ENCODE data around the gene RTL10. TPM values are rescaled to one million over a fixed set of nuclear protein-coding genes. Genes with fewer than 3 reads are reported as not detected.

Gene RTL10
- polyA plus RNA-seq, 1 donor from 2014 or later: 11.7 TPM

DNA sequence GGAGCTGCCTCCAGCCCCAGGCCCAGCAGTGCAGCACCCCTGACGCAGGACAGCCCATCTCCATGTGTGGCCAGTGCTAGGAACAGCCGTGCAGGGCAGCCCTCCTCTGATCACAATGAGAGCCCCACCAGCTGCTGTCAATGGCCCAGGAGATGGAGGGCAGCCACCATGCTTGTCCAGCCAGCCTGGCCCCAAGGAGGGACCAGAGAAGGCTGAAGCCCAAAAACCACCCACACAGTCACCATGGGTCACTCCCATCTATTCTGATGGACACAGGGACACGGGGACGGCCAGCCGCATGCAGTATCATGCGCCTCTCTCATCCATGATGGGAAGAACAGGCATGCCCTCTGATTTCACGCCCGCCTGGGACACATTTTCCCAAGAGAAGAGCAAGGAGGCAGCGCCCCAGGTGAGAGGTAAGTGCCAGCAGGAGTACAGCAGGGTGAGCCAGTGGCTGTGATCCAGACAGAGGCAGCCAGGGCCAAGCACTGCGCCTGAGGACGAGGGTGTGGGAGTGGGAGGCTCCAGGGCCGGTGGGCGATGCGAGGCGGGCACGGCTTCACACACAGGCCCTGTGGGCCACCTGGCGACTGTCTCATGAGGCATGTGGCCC is 33.6 kb upstream of the RTL10 start:
- Histone ChIP-seq H3K4me3 (ENCODE audit: low read length) (no peak overlapping the region), H3K9ac (ENCODE audit: low read length) (no peak overlapping the region), H4K20me1 (ENCODE audit: insufficient read depth) (no peaks in the 10 kb centered on the region)

DNA sequence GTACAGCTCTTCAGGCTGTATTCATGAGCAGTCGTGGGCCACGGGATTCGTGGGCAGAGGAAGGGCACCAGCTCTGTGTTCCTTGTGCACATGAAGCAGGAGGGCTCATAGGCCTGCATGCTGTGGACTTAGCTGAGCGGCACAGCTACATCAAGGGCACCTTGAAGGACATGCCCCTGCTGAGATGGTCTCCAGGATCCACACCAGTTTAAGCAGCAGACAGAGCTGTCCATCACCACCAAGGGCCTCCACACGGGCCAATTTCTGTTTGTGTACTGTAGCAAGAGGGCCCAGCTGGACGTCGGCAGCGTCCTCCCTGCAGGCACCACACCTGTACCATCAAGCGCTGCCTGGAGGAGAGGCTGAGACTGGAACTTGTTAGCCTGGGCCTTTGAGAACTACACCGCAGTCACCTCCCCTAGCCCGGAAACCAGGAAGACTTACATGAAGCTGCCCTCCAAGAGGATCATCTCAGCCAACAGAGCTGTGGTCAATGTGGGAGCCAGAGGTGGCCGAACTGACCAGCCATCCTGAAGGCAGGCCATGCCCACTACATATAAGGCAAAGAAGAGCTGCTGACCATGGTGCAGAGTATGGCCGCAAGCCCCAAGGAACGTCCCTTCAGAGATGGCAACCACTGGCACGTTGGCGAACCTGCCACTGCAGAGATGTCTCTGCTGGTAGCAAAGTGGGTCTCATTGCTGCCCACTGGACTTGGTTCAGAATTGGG is 32.7 kb upstream of the RTL10 start:
- no peak for TF ChIP-seq TAF1 (IDR thresholded peaks at IDR 0.05; ENCODE audit: low read depth)
- no peak for TF ChIP-seq EZH2 (IDR thresholded peaks at IDR 0.05; ENCODE audit: borderline replicate concordance, insufficient read depth, low read length, poor library complexity, severe bottlenecking)
- TF ChIP-seq, protein P1, sequence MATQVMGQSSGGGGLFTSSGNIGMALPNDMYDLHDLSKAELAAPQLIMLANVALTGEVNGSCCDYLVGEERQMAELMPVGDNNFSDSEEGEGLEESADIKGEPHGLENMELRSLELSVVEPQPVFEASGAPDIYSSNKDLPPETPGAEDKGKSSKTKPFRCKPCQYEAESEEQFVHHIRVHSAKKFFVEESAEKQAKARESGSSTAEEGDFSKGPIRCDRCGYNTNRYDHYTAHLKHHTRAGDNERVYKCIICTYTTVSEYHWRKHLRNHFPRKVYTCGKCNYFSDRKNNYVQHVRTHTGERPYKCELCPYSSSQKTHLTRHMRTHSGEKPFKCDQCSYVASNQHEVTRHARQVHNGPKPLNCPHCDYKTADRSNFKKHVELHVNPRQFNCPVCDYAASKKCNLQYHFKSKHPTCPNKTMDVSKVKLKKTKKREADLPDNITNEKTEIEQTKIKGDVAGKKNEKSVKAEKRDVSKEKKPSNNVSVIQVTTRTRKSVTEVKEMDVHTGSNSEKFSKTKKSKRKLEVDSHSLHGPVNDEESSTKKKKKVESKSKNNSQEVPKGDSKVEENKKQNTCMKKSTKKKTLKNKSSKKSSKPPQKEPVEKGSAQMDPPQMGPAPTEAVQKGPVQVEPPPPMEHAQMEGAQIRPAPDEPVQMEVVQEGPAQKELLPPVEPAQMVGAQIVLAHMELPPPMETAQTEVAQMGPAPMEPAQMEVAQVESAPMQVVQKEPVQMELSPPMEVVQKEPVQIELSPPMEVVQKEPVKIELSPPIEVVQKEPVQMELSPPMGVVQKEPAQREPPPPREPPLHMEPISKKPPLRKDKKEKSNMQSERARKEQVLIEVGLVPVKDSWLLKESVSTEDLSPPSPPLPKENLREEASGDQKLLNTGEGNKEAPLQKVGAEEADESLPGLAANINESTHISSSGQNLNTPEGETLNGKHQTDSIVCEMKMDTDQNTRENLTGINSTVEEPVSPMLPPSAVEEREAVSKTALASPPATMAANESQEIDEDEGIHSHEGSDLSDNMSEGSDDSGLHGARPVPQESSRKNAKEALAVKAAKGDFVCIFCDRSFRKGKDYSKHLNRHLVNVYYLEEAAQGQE (IDR thresholded peaks at IDR 0.05; ENCODE audit: borderline replicate concordance): no peak
- Histone ChIP-seq H3K79me2 (replicated peaks; ENCODE audit: insufficient read depth, low read length) (no peaks in the 10 kb centered on the region), H3K9me3 (ENCODE audit: low read length) (no peaks in the 10 kb centered on the region), H3K27ac (ENCODE audit: low read length) (no peak overlapping the region), H4K20me1 (ENCODE audit: insufficient read depth) (no peaks in the 10 kb centered on the region), H3K4me2 (ENCODE audit: low read length) (no peak overlapping the region), H3F3A (ENCODE audit: insufficient read depth, low read length, poor library complexity, severe bottlenecking) (no peaks in the 10 kb centered on the region), H2AFZ (ENCODE audit: low read depth, low read length) (no peak overlapping the region), H3K27me3 (ENCODE audit: insufficient read depth, low read depth, low read length) (no peaks in the 10 kb centered on the region), H3K9ac (ENCODE audit: low read length) (no peak overlapping the region), H3K9me2 (ENCODE audit: insufficient read depth, low read length) (no peaks in the 10 kb centered on the region), H3K36me3 (ENCODE audit: insufficient read depth, low read length) (no peaks in the 10 kb centered on the region), H3K4me3 (ENCODE audit: low read length) (no peak overlapping the region)

More for the DNA sequence above, 33.6 kb upstream of the RTL10 start:
- H3K27ac ChIP-seq (ENCODE audit: low read length): no peak overlapping the region
- H3F3A ChIP-seq (ENCODE audit: insufficient read depth, low read length, poor library complexity, severe bottlenecking): no peaks in the 10 kb centered on the region
- no peaks in the 10 kb centered on the region for H3K9me2 ChIP-seq (ENCODE audit: insufficient read depth, low read length)
- H3K9me3 ChIP-seq (ENCODE audit: low read length): no peaks in the 10 kb centered on the region
- no peak overlapping the region for H2AFZ ChIP-seq (ENCODE audit: low read depth, low read length)
- H3K27me3 ChIP-seq (ENCODE audit: insufficient read depth, low read depth, low read length): no peaks in the 10 kb centered on the region
- no peaks in the 10 kb centered on the region for H3K36me3 ChIP-seq (ENCODE audit: insufficient read depth, low read length)
- no peak overlapping the region for H3K4me2 ChIP-seq (ENCODE audit: low read length)
- TF ChIP-seq, protein P1 (IDR thresholded peaks at IDR 0.05; ENCODE audit: borderline replicate concordance): no peak
- TF ChIP-seq POLR2AphosphoS5 (IDR thresholded peaks at IDR 0.05) (no peak), EP300 (conservative IDR thresholded peaks at IDR 0.05; ENCODE audit: poor library complexity, severe bottlenecking) (no peak)
- TF ChIP-seq, protein P2, sequence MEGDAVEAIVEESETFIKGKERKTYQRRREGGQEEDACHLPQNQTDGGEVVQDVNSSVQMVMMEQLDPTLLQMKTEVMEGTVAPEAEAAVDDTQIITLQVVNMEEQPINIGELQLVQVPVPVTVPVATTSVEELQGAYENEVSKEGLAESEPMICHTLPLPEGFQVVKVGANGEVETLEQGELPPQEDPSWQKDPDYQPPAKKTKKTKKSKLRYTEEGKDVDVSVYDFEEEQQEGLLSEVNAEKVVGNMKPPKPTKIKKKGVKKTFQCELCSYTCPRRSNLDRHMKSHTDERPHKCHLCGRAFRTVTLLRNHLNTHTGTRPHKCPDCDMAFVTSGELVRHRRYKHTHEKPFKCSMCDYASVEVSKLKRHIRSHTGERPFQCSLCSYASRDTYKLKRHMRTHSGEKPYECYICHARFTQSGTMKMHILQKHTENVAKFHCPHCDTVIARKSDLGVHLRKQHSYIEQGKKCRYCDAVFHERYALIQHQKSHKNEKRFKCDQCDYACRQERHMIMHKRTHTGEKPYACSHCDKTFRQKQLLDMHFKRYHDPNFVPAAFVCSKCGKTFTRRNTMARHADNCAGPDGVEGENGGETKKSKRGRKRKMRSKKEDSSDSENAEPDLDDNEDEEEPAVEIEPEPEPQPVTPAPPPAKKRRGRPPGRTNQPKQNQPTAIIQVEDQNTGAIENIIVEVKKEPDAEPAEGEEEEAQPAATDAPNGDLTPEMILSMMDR (IDR thresholded peaks at IDR 0.05; ENCODE audit: poor library complexity, severe bottlenecking): no peak
- no peaks in the 10 kb centered on the region for H3K79me2 ChIP-seq (replicated peaks; ENCODE audit: insufficient read depth, low read length)
